PC-3 (cell line): ENCODE data around the gene RPL13A. TPM values are rescaled to one million over a fixed set of nuclear protein-coding genes. Genes with fewer than 3 reads are reported as not detected.

ENCODE experiments used
- ATAC-seq: fragments of 200-7000 bp; cut with Tn5 transposase; 2 replicates; pipeline ENCODE4 v1.9.1; 2020; ENCODE audit warnings: mild to moderate bottlenecking, moderate library complexity
- BruUV-seq: library from RNA; stranded (reverse); fragments of 400-500 nt; replicated peaks from 2 replicates; lab custom pipeline; 2021; lab: Mats Ljungman, UMichigan
- CTCF ChIA-PET: fragments of 300-600 bp; sonication (Branson Sonifier 250); formaldehyde crosslinking; loops from one replicate; lab custom pipeline; 2022; ENCODE audit warnings: antibody characterized with exemption; lab: Charles Lee
- POLR2A ChIA-PET: fragments of 300-600 bp; sonication (Branson Sonifier 250); formaldehyde crosslinking; loops from one replicate; lab custom pipeline; 2022; ENCODE audit warnings: antibody characterized with exemption; ENCODE audit not compliant: unreplicated experiment; lab: Charles Lee
- DNase-seq: peaks from one replicate; pipeline ENCODE4 v3.0.0-alpha.2; 2015
- H2AFZ ChIP-seq: fragments of 300-600 bp; sonication (generic); 2 replicates; pipeline ENCODE4 v1.6.0; 2016; ENCODE audit warnings: antibody characterized with exemption, low read length
- H3F3A ChIP-seq: fragments of 300-600 bp; sonication (generic); one replicate; pipeline ENCODE4 v1.6.0; 2017; ENCODE audit warnings: antibody characterized with exemption, low read length, control low read depth, mild to moderate bottlenecking; ENCODE audit not compliant: unreplicated experiment
- H3K27ac ChIP-seq: fragments of 300-600 bp; sonication (generic); 2 replicates; pipeline ENCODE4 v1.5.1; 2016; ENCODE audit warnings: mild to moderate bottlenecking, low read length
- H3K27me3 ChIP-seq: fragments of 300-600 bp; sonication (generic); 2 replicates; pipeline ENCODE4 v1.6.1; 2016; ENCODE audit warnings: low read length, mixed read lengths
- H3K36me3 ChIP-seq: fragments of 300-600 bp; sonication (generic); 2 replicates; pipeline ENCODE4 v1.6.1; 2016; ENCODE audit warnings: low read depth, mixed run types, low read length, mixed read lengths
- H3K4me1 ChIP-seq: fragments of 300-600 bp; sonication (generic); 2 replicates; pipeline ENCODE4 v1.5.1; 2016; ENCODE audit warnings: low read length; ENCODE audit not compliant: insufficient read depth
- H3K4me2 ChIP-seq: fragments of 300-600 bp; sonication (generic); 2 replicates; pipeline ENCODE4 v1.6.0; 2016; ENCODE audit warnings: low read length
- H3K4me3 ChIP-seq: fragments of 300-600 bp; sonication (generic); 2 replicates; pipeline ENCODE4 v1.5.1; 2016; ENCODE audit warnings: mild to moderate bottlenecking, low read length, mixed read lengths
- H3K79me2 ChIP-seq: fragments of 300-600 bp; sonication (generic); 2 replicates; pipeline ENCODE4 v1.6.1; 2017; ENCODE audit warnings: low read length, mixed read lengths
- H3K9ac ChIP-seq: fragments of 300-600 bp; sonication (generic); 2 replicates; pipeline ENCODE4 v1.6.0; 2016; ENCODE audit warnings: mild to moderate bottlenecking, low read length
- H3K9me2 ChIP-seq: fragments of 300-600 bp; sonication (generic); replicated peaks from 2 replicates; pipeline ENCODE4 v1.6.1; 2016; ENCODE audit warnings: mixed run types, low read length, mixed read lengths
- H3K9me3 ChIP-seq: fragments of 300-600 bp; sonication (generic); 2 replicates; pipeline ENCODE4 v1.6.1; 2016; ENCODE audit warnings: low read length, mixed read lengths
- H4K20me1 ChIP-seq: fragments of 300-600 bp; sonication (generic); 2 replicates; pipeline ENCODE4 v1.6.1; 2016; ENCODE audit warnings: low read length, mixed read lengths
- EZH2 ChIP-seq: fragments of 300-600 bp; sonication (generic); IDR thresholded peaks from one replicate; pipeline ENCODE4 v1.6.1; 2017; ENCODE audit warnings: antibody characterized with exemption, mild to moderate bottlenecking, low read length; ENCODE audit not compliant: unreplicated experiment
- EZH2phosphoT487 ChIP-seq: fragments of 300-600 bp; sonication (generic); IDR thresholded peaks from 2 replicates; pipeline ENCODE4 v1.6.1; 2018; ENCODE audit warnings: mild to moderate bottlenecking, antibody characterized with exemption, low read length, borderline replicate concordance
- intact Hi-C: fragments of 100-400 bp; cut with micrococcal nuclease; formaldehyde crosslinking; loops from 2 replicates; pipeline ENCODE4 v1.9.0; 2023
- total RNA-seq: library from RNA; depleted of rRNA; stranded (reverse); fragments of >200 nt; gene quantifications from 2 replicates; pipeline ENCODE4 v1.2.3, GENCODE V29; 2014
- TF ChIP-seq, protein P1 (sequence below): fragments of 300-600 bp; sonication (generic); conservative IDR thresholded peaks from 2 replicates; pipeline ENCODE4 v1.5.1; 2017; ENCODE audit warnings: antibody characterized with exemption, low read depth, mild to moderate bottlenecking, low read length

RPL13A gene
- total RNA-seq, 1 experiment from 2014 or later: 3,023 TPM

DNA sequence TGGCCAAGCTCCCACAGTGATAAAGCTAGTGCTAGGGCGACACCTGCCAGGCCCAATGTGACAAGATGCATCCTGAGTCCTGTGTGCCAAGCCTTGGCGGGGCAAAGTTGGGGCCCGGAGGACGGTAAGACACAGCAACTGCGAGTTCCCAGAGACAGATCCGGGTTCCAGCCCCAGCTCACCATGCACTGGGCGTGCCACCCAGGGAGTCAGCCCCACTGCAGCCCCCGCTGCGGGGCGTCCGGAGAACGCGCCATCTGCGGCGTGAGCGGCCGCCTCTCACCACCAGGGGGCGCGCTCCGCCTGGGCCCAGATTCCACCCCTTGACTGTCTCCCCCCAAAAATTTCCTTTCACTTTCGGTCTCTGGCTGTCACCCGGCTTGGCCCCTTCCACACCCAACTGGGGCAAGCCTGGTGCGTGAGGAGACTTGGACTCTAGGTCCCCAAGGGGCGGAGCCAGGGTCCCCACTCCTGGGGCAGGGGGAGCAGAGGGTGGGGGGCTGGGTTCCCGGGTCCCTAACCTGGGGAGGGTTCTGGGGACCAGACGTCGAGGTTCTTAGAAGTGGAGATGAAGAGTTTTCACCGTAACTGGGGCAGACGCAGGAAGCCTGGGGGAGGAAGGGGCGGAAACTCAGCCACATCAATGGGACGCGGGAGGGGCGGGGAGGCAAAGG is 13.4 kb upstream of the RPL13A start, which contains the start of gene FLT3LG:
FLT3LG (plus strand) TSS at position 348 of the 674 bp plus-strand sequence. CDS start 425 bp downstream, outside the sequence.
- DNase-seq (peak; percentile 77), ATAC-seq (peak; percentile 80)
- H3F3A ChIP-seq: no peaks in the 10 kb centered on the region
- no peak within 1 kb of the TSS for H3K27ac ChIP-seq
- POLR2A ChIA-PET: no interaction called here
- H4K20me1 ChIP-seq: no peaks in the 10 kb centered on the region
- peak within 1 kb of the TSS; percentile 94 for H2AFZ ChIP-seq
- no peaks in the 10 kb centered on the region for H3K79me2 ChIP-seq
- H3K4me1 ChIP-seq: no peaks in the 10 kb centered on the region
- CTCF ChIA-PET: interaction anchor here (0.6 to 1.2 kb wide), 3 partner anchors 21 to 464 kb away, joined by 3 to 10 read pairs (median 5); no protein-coding TSS in a partner anchor
- intact Hi-C loops: no loop called here
- no peak for TF ChIP-seq EZH2
- TF ChIP-seq, protein P1, sequence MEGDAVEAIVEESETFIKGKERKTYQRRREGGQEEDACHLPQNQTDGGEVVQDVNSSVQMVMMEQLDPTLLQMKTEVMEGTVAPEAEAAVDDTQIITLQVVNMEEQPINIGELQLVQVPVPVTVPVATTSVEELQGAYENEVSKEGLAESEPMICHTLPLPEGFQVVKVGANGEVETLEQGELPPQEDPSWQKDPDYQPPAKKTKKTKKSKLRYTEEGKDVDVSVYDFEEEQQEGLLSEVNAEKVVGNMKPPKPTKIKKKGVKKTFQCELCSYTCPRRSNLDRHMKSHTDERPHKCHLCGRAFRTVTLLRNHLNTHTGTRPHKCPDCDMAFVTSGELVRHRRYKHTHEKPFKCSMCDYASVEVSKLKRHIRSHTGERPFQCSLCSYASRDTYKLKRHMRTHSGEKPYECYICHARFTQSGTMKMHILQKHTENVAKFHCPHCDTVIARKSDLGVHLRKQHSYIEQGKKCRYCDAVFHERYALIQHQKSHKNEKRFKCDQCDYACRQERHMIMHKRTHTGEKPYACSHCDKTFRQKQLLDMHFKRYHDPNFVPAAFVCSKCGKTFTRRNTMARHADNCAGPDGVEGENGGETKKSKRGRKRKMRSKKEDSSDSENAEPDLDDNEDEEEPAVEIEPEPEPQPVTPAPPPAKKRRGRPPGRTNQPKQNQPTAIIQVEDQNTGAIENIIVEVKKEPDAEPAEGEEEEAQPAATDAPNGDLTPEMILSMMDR: peak; percentile 99
- no peaks in the 10 kb centered on the region; the same call in 1 of the 2 replicates for H3K36me3 ChIP-seq
- no peaks in the 10 kb centered on the region for H3K9me2 ChIP-seq
- BruUV-seq: no TSS peak
- H3K4me3 ChIP-seq: peak within 1 kb of the TSS; percentile 82
- peak within 1 kb of the TSS; percentile 89 for H3K4me2 ChIP-seq
- H3K9me3 ChIP-seq: no peaks in the 10 kb centered on the region
- H3K9ac ChIP-seq: peak within 1 kb of the TSS; percentile 61
- H3K27me3 ChIP-seq: no peaks in the 10 kb centered on the region

DNA sequence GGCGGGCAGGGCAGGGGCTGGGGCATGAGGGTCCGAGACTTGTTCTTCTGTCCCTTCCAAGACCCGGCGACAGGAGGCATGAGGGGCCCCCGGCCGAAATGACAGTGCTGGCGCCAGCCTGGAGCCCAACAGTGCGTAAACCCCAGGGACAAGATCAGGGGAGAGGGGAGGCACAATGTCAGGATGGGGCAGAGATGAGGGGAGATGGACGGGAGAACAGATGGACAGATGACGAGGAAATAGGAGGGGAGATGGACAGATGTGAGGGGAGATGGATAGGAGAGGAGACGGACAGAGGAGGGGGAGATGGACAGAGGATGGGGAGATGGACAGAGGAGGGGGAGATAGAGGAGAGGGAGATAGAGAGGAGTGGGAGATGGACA is 12.9 kb upstream of the RPL13A start:
- CTCF ChIA-PET: interaction anchor here (1.2 kb wide), 1 partner anchor 72 kb away, joined by 5 read pairs; no protein-coding TSS in a partner anchor
- no peak overlapping the region for H3K27ac ChIP-seq

More for the DNA sequence above, 12.9 kb upstream of the RPL13A start:
- no peaks in the 10 kb centered on the region for H3K4me1 ChIP-seq
- peak overlapping the region; percentile 89 for H3K4me2 ChIP-seq
- H3F3A ChIP-seq: no peaks in the 10 kb centered on the region
- ATAC-seq: no peak
- H3K9me3 ChIP-seq: no peaks in the 10 kb centered on the region
- H4K20me1 ChIP-seq: no peaks in the 10 kb centered on the region
- no peak overlapping the region for H3K9ac ChIP-seq
- TF ChIP-seq, protein P1: no peak
- TF ChIP-seq EZH2phosphoT487 (no peak), EZH2 (no peak)
- BruUV-seq: no TSS peak
- H3K9me2 ChIP-seq: no peaks in the 10 kb centered on the region
- intact Hi-C loops: no loop called here
- peak overlapping the region; percentile 94 for H2AFZ ChIP-seq
- DNase-seq: no peak
- H3K36me3 ChIP-seq: no peaks in the 10 kb centered on the region; the same call in 1 of the 2 replicates
- H3K27me3 ChIP-seq: no peaks in the 10 kb centered on the region
- H3K4me3 ChIP-seq: peak overlapping the region; percentile 82
- POLR2A ChIA-PET: no interaction called here
- no peaks in the 10 kb centered on the region for H3K79me2 ChIP-seq
